ENCODE measurements around the gene GRIK3.

Gene GRIK3

DNA sequence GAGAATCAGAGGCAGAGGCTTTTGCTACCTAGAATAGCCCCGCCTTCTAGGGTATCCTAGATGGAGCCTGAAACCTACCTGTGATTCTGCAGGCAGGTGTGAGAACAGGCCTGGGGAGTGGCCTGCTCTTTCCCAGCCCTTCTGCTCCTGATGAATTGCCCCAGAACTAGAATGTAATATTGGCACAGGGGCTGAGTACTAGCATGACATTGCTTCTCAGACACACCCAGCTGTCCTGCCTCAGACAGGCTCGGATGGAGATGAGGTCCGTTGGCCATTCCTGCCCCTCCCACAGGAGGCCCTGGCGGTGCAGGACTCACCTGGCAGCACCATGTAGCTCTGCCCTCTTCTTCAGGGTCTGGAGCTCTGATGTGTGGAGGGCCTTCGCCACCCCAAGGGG lies 237.6 kb downstream of the GRIK3 start:
- H3K9me3 ChIP-seq (ENCODE audit: control insufficient read depth, insufficient read depth, low read length): no peaks in the 10 kb centered on the region
- no peak overlapping the region for H3K9ac ChIP-seq (ENCODE audit: low read depth, low read length)
- H3K4me1 ChIP-seq (ENCODE audit: insufficient read depth, low read length): no peaks in the 10 kb centered on the region
- no peaks in the 10 kb centered on the region for H3K36me3 ChIP-seq (ENCODE audit: insufficient read depth, low read length)

DNA sequence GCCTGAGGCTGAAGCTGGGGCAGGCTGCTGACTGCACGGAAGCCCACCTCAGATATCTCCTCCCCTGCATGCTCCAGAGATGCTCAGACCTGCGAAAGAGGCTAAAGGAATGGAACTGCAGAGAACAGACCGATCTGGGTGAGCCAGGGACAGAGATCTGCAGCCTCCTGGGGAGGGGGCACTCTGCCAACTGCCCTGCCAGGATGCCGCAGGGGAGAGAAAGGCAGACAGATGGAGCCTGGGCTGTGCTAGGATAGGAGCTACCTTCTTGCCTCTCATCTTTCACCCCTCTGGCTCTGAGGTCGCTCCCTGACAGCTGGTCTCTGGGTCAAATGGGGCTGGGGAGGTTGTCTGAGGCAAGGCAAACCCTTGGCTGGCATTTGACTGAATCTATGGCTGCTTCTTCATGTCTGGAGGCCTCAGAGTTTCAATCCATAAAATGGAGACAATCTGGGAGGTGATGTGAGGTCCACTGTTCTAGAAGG lies 238.2 kb downstream of the GRIK3 start:
- H3K36me3 ChIP-seq (ENCODE audit: insufficient read depth, low read length): no peaks in the 10 kb centered on the region
- H3K9me3 ChIP-seq (ENCODE audit: control insufficient read depth, insufficient read depth, low read length): no peaks in the 10 kb centered on the region
- H3K4me1 ChIP-seq (ENCODE audit: insufficient read depth, low read length): no peaks in the 10 kb centered on the region
- H3K9ac ChIP-seq (ENCODE audit: low read depth, low read length): no peak overlapping the region

DNA sequence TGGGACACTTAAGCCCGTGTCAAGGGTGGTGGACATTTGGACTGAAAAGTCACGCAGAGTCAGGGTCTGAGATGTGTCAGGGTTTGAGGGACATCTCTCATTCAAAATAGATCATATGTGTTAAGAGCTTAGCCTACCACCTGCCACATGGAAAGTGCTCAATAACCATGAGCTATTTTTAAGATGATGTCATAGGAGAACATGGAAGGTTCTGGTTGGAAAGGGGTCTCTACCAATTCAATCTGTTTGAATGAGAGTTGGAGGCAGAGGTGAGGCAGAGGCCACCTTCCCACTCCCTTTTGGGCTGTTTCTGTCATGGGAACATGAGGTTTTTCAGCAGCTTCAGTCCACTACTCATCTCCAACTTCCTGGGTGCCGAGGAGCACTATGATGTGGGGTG lies 239.9 kb downstream of the GRIK3 start:
- no peak overlapping the region for H3K9ac ChIP-seq (ENCODE audit: low read depth, low read length)
- H3K4me1 ChIP-seq (ENCODE audit: insufficient read depth, low read length): no peaks in the 10 kb centered on the region

DNA sequence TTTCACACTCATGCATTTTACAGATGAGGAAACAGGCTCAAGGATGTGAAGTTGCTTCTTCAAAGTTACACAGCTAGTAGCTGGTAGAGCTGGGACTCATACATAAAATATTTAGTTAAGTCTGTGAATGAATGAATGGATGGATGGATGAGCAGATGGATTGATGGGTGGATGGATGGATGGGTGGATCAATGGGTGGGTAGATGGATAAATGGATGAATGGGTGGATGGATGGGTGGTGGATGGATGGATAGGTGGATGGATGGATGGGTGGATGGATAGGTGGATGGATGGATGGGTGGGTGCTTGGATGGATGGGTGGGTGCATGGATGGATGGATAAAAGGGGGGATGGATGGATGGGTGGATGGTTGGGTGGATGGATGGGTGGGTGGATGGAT lies 240.9 kb downstream of the GRIK3 start:
- no peaks in the 10 kb centered on the region for H3K36me3 ChIP-seq (ENCODE audit: insufficient read depth, low read length)
- H3K9ac ChIP-seq (ENCODE audit: low read depth, low read length): no peak overlapping the region
- no peaks in the 10 kb centered on the region for H3K4me1 ChIP-seq (ENCODE audit: insufficient read depth, low read length)
- no peaks in the 10 kb centered on the region for H3K9me3 ChIP-seq (ENCODE audit: control insufficient read depth, insufficient read depth, low read length)

More for the DNA sequence above, 239.9 kb downstream of the GRIK3 start:
- H3K36me3 ChIP-seq (ENCODE audit: insufficient read depth, low read length): no peaks in the 10 kb centered on the region
- no peaks in the 10 kb centered on the region for H3K9me3 ChIP-seq (ENCODE audit: control insufficient read depth, insufficient read depth, low read length)

DNA sequence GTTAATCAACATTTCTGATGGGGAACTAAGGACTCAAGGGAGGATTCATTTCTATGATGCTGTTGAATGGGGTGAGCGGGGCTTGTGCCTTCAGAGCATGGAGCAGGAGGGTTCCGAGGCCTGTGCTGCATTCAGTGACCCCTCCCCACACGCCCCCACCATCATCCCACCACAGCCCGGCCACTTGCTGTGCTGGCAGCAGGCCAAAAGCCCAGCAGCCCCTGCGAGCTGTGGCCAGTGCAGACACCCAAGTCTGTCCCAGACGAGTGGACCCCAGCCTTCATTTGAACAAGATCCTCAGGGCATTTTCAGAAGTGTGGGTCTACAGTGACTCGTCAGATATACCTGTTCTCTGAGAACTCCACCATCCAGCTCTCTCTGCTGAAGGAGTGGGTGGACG lies 242.0 kb downstream of the GRIK3 start:
- H3K9me3 ChIP-seq (ENCODE audit: control insufficient read depth, insufficient read depth, low read length): no peaks in the 10 kb centered on the region

DNA sequence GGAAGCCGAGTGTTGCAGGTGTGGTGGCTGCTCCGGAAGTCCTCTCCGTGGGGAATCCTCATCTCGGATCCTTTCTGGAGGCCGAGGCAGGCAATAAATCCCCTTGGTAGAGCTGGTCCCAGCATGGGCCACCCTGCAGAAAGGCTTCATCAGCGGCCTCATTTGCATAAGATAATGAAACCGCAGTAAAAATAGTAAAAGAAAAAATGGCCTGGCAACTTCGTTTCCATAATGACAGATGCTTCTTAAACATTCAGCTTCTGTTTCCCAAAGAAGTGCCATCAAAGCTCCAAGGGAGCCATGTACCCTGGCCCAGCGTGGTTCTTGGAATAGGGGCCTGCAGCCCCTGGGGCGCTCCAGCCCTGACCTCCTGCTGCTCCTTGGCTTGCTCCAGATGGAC lies 244.1 kb downstream of the GRIK3 start:
- Histone ChIP-seq H3K9ac (ENCODE audit: low read depth, low read length) (no peak overlapping the region), H3K9me3 (ENCODE audit: control insufficient read depth, insufficient read depth, low read length) (no peaks in the 10 kb centered on the region), H3K4me1 (ENCODE audit: insufficient read depth, low read length) (no peaks in the 10 kb centered on the region), H3K36me3 (ENCODE audit: insufficient read depth, low read length) (no peaks in the 10 kb centered on the region)

More for the DNA sequence above, 242.0 kb downstream of the GRIK3 start:
- Histone ChIP-seq H3K36me3 (ENCODE audit: insufficient read depth, low read length) (no peaks in the 10 kb centered on the region), H3K9ac (ENCODE audit: low read depth, low read length) (no peak overlapping the region), H3K4me1 (ENCODE audit: insufficient read depth, low read length) (no peaks in the 10 kb centered on the region)

DNA sequence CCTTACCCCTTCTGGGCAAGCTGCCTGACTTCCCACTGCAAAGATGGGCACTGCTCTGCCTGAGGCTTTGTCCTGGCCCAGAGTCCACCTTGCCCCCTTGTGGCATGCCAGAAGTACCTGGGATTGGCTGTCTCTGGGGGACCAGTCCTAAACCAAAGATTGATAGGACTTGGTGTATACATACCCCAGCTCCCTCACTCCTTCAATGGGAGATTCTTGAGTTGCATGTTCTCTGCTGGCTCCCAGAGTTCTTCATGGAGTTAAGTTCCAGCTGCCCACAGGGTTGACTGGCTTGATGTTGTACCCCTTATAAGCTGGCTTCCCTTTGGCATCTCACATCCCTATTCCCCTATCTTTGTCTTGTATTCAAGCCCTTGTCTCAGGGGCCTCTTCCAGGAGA lies 244.8 kb downstream of the GRIK3 start:
- Histone ChIP-seq H3K9me3 (ENCODE audit: control insufficient read depth, insufficient read depth, low read length) (no peaks in the 10 kb centered on the region), H3K36me3 (ENCODE audit: insufficient read depth, low read length) (no peaks in the 10 kb centered on the region), H3K9ac (ENCODE audit: low read depth, low read length) (no peak overlapping the region), H3K4me1 (ENCODE audit: insufficient read depth, low read length) (no peaks in the 10 kb centered on the region)

DNA sequence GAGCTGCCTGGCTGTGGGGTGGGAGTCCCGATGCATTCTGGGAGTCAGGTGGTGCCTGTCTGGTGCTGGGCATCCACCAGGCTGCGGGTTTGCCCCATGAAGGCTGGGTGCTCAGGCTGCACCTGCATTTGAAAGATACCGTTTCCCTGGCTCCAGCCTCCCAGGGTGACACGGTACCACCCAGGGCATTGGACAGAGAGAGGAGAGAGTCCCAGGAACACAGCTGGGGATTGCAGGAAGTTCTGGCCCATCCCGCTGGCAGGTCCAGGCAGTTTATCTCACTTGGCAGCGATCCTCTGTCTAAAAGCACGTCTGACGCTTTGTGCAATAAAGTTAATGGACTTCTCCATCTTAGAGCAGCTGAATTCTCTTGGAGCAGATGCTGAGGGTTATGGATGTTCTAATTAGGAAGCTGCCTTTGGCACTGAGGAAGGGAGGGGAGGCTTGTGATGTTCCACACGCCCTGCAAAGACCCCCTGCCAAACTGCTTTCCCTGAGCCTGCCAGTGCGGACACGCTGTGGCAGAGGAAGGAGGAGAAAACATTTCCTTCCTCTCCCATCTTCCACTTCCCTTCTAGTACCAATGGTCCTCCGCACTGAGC lies 246.9 kb downstream of the GRIK3 start:
- Histone ChIP-seq H3K9ac (ENCODE audit: low read depth, low read length) (no peak overlapping the region), H3K36me3 (ENCODE audit: insufficient read depth, low read length) (no peaks in the 10 kb centered on the region), H3K9me3 (ENCODE audit: control insufficient read depth, insufficient read depth, low read length) (no peaks in the 10 kb centered on the region), H3K4me1 (ENCODE audit: insufficient read depth, low read length) (no peaks in the 10 kb centered on the region)

DNA sequence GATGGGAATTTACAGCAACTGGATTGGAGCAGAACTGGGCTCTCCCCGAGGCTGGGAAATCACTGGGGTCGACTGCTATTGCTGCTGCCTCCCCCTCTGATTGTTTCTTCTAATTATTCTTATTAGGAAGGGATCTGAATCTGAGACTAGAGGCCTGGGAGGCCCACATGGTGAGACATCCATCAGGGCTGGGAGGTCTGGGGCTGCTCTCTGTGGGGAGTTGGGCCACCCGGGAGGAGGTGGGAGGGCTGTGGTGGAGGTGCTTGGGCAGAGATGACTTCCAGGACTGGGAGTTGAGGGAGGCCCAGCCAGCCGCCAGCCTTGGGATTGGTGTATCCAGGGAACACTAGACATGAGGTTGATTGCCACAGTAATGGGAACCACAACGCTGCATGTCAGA lies 247.9 kb downstream of the GRIK3 start:
- H3K9ac ChIP-seq (ENCODE audit: low read depth, low read length): no peak overlapping the region
- H3K4me1 ChIP-seq (ENCODE audit: insufficient read depth, low read length): no peaks in the 10 kb centered on the region
- no peaks in the 10 kb centered on the region for H3K9me3 ChIP-seq (ENCODE audit: control insufficient read depth, insufficient read depth, low read length)

DNA sequence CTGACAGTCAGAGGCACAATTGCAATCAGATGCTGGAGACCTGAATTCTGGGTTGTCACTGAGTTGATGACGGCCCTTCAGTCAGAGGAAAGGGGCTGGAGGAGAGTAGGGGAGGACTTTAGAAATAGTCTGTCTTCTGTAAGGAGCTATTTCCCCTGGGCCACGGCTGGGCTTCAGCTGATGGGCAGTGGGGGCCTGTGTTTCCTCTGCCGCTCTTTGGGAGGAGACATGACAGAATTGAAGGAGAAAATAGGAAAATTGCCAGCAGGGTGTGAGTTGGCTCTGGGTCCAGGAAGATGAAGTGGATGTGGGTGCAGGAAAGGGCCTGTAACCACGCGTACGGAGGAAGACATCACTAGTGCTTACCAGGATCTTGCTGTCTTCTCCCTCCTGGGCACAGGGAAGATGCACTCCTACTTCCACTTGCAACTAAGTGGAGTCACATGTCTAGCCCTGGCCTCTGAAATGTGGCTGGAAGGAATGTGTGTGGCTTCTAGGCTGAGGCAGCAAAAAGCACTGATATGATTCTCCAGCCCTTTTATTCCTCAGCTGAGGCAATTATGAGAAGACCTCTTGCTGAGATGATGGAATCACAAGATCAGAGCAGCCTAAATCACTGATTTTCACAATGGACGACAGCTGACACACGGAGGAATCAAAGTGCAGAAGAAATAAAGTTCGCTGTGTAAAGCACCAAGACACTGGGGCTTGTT lies 250.0 kb downstream of the GRIK3 start:
- Histone ChIP-seq H3K9ac (ENCODE audit: low read depth, low read length) (no peak overlapping the region), H3K36me3 (ENCODE audit: insufficient read depth, low read length) (no peaks in the 10 kb centered on the region), H3K9me3 (ENCODE audit: control insufficient read depth, insufficient read depth, low read length) (no peaks in the 10 kb centered on the region), H3K4me1 (ENCODE audit: insufficient read depth, low read length) (no peaks in the 10 kb centered on the region)

More for the DNA sequence above, 247.9 kb downstream of the GRIK3 start:
- H3K36me3 ChIP-seq (ENCODE audit: insufficient read depth, low read length): no peaks in the 10 kb centered on the region

DNA sequence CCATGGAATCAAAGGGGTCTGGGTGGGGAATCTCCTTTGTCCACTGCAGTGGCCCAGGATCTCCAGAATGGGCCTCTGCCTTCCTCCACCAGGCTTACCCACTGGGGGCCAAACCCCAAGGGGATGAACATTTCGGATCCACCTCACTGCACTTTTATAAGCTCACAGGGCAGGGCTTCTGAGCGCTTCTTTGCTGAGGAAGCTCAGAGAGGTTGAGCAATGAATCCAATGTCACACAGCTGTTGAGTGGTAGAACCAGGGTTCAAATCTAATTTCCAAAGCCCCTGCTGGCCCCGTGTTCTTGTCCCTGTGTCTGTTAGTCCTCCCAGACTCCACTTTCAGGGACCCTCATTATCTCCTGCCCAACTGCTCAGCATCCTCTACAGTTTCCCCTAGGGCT lies 250.8 kb downstream of the GRIK3 start:
- H3K9ac ChIP-seq (ENCODE audit: low read depth, low read length): no peak overlapping the region
- no peaks in the 10 kb centered on the region for H3K9me3 ChIP-seq (ENCODE audit: control insufficient read depth, insufficient read depth, low read length)
- H3K36me3 ChIP-seq (ENCODE audit: insufficient read depth, low read length): no peaks in the 10 kb centered on the region
- no peaks in the 10 kb centered on the region for H3K4me1 ChIP-seq (ENCODE audit: insufficient read depth, low read length)

DNA sequence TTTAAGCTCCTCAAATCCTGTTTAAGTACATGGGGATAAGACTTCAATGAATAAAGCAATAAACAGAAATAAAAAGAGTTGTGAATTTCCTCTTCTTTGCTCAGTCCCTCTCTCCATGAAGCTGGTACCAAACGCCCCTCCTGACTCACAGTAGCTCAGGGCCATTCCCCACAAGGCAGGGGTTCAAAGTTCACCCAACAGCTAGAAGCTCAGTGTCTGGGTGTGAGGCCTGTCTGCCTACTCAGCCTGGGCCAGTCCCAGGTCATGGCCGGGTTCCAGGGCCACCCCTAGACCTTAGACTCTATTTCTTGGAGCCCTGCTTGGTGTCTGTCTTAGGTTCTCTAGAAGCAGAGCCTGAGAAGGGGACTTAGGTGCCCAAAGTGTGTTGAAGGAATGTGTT lies 251.5 kb downstream of the GRIK3 start:
- Histone ChIP-seq H3K4me1 (ENCODE audit: insufficient read depth, low read length) (no peaks in the 10 kb centered on the region), H3K9me3 (ENCODE audit: control insufficient read depth, insufficient read depth, low read length) (no peaks in the 10 kb centered on the region), H3K9ac (ENCODE audit: low read depth, low read length) (no peak overlapping the region), H3K36me3 (ENCODE audit: insufficient read depth, low read length) (no peaks in the 10 kb centered on the region)

DNA sequence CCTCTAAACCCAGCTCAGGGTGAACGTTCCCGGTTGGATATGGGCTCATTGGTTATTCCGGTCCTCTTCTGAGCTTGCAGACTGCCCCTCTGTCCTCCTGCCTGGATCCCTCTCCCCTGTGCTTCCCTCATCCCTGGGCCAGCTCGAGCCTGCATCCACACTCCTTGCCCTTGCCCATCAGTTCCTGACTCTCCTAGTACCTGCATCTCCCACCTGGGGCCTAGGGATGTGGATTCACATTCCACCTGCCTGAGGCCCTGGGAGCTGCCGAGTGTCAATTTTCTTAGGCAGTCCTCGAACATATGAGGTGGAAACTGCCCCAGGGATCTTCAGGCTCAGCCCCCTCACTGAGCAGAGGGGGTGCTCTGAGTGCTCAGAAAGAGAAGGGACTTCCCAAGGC lies 252.2 kb downstream of the GRIK3 start:
- Histone ChIP-seq H3K36me3 (ENCODE audit: insufficient read depth, low read length) (no peaks in the 10 kb centered on the region), H3K4me1 (ENCODE audit: insufficient read depth, low read length) (no peaks in the 10 kb centered on the region), H3K9ac (ENCODE audit: low read depth, low read length) (no peak overlapping the region), H3K9me3 (ENCODE audit: control insufficient read depth, insufficient read depth, low read length) (no peaks in the 10 kb centered on the region)

DNA sequence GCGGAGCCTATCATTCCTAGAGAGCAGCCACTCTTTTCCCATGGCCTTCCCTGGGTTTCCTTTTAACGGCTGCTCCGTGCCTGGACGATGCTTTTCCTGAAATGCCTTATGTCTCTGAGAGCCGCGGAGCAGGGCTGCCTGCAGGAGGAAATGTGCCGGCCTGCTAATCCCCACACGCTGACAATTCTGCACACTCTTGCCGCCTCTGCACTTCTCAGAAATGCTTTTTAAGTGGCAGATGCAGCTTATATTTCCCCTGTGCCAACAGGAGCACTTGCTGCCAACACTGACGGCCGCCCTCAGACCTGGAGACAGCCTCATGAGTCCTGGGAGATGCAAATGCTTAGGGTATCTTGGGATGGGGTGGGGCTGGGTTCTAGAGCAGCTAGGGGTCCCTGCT lies 253.2 kb downstream of the GRIK3 start:
- Histone ChIP-seq H3K4me1 (ENCODE audit: insufficient read depth, low read length) (no peaks in the 10 kb centered on the region), H3K9ac (ENCODE audit: low read depth, low read length) (no peak overlapping the region), H3K9me3 (ENCODE audit: control insufficient read depth, insufficient read depth, low read length) (no peaks in the 10 kb centered on the region), H3K36me3 (ENCODE audit: insufficient read depth, low read length) (no peaks in the 10 kb centered on the region)

DNA sequence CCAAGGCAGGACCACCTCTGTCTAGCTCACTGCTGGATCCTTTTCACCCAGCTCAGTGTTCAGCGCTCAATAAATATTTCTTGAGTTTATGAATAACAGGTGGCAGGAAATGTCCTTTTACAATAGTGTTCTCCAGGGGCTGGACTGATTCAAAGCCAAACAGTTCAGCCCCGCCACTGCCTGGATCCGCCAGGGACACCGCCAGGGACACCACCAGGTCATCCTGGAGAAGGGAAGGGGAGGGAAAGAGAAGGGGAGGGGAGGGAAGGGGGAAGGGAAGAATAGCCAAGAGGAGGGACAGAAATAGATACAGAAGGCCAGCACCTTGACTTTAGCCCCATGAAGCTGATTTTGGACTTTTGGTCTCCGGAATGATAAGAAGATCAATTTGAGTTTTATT lies 255.6 kb downstream of the GRIK3 start:
- peaks cover 6% of the 10 kb centered on the region; the same call in 1 of the 2 replicates for H3K4me1 ChIP-seq (ENCODE audit: insufficient read depth, low read length)
- H3K36me3 ChIP-seq (ENCODE audit: insufficient read depth, low read length): no peaks in the 10 kb centered on the region
- no peaks in the 10 kb centered on the region for H3K9me3 ChIP-seq (ENCODE audit: control insufficient read depth, insufficient read depth, low read length)
- H3K9ac ChIP-seq (ENCODE audit: low read depth, low read length): no peak overlapping the region
